NCI-H748 (cell line): Measurements from ENCODE around the gene PLSCR4.
"Not testable (repeated sequence)": the region's sequence is repeated elsewhere in the genome, so short reads cannot be mapped to it uniquely, and the experiment has no call there.

Source experiments
- DNase-seq: peaks from one replicate; lab custom pipeline; 2025; ENCODE audit not compliant: unreplicated experiment; lab: John Stamatoyannopoulos, UW

PLSCR4 gene

GRCh38 chr3:146247911-146248310, 3.0 kb downstream of the PLSCR4 start:
- DNase-seq, result no peak

GRCh38 chr3:146246526-146246925, 4.4 kb downstream of the PLSCR4 start:
- DNase-seq, result no peak

- DNase-seq, result no peak
Measured at GRCh38 chr3:146243559-146243958, 7.3 kb downstream of the PLSCR4 start.

- DNase-seq, result no peak
Measured at GRCh38 chr3:146241523-146242240, 9.2 kb downstream of the PLSCR4 start.

GRCh38 chr3:146233487-146233886, 17.4 kb downstream of the PLSCR4 start:
- no peak for DNase-seq

GRCh38 chr3:146227486-146227885, 23.4 kb downstream of the PLSCR4 start:
- no peak for DNase-seq

- DNase-seq, result no peak
Measured at GRCh38 chr3:146226881-146227280, 24.0 kb downstream of the PLSCR4 start.

GRCh38 chr3:146225458-146225857, 25.4 kb downstream of the PLSCR4 start:
- DNase-seq, result not testable (repeated sequence)

GRCh38 chr3:146223401-146224373, 27.2 kb downstream of the PLSCR4 start:
- no peak for DNase-seq

- no peak for DNase-seq
Measured at GRCh38 chr3:146222204-146223046, 28.5 kb downstream of the PLSCR4 start.

- no peak for DNase-seq
Measured at GRCh38 chr3:146221276-146221675, 29.6 kb downstream of the PLSCR4 start.

GRCh38 chr3:146218880-146219866, 31.7 kb downstream of the PLSCR4 start:
- DNase-seq, result peak; percentile 24

GRCh38 chr3:146217324-146217723, 33.6 kb downstream of the PLSCR4 start:
- DNase-seq, result no peak

GRCh38 chr3:146214493-146214892, 36.4 kb downstream of the PLSCR4 start:
- DNase-seq, result no peak

- no peak for DNase-seq
Measured at GRCh38 chr3:146209371-146209770, 41.5 kb downstream of the PLSCR4 start.

- no peak for DNase-seq
Measured at GRCh38 chr3:146203776-146204175, 47.1 kb downstream of the PLSCR4 start.

- no peak for DNase-seq
Measured at GRCh38 chr3:146200461-146201220, 50.3 kb downstream of the PLSCR4 start.

- DNase-seq, result no peak
Measured at GRCh38 chr3:146199762-146200161, 51.1 kb downstream of the PLSCR4 start.

- peak; percentile 6 for DNase-seq
Measured at GRCh38 chr3:146196789-146197188, 54.1 kb downstream of the PLSCR4 start.
